ENCODE measurements around the gene TMOD3.
A peak's percentile ranks its signal among the peaks of the same experiment; 100 is the strongest.

The TMOD3 gene

DNA sequence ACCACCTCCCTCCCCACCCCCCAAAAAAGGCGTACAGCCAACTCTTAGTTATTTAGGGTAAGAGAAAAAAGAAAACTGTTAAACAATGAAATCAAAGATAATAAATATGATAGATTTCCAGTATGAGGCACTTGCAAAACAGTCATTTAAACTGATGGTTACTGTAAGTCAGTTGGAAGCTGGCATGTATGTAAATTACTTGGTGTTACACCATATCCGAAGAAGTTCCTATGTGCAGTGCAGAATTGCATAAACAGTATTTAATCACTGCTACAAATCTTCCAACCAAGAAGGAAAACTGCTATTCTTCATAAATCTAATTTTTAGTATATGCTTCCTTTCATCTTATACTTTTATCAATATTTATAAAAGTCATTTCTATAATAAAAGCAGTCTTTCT lies 80.1 kb downstream of the TMOD3 start:
- H3K4me1 ChIP-seq (ENCODE audit: control insufficient read depth, low read length), result no peaks in the 10 kb centered on the region
- no peaks in the 10 kb centered on the region for H4K20me1 ChIP-seq (ENCODE audit: control insufficient read depth, insufficient read depth, low read depth, low read length)
- H3K4me2 ChIP-seq (ENCODE audit: low read length), result no peak overlapping the region
- no peaks in the 10 kb centered on the region for H3K79me2 ChIP-seq (ENCODE audit: control insufficient read depth, low read length)
- H3K27me3 ChIP-seq (ENCODE audit: control insufficient read depth, low read length), result no peaks in the 10 kb centered on the region
- H3K9me2 ChIP-seq (replicated peaks; ENCODE audit: control insufficient read depth, low read length), result no peaks in the 10 kb centered on the region
- no peak overlapping the region for H3K4me3 ChIP-seq (ENCODE audit: low read length)
- no peak for TF ChIP-seq EZH2phosphoT487 (IDR thresholded peaks at IDR 0.05; ENCODE audit: borderline replicate concordance, low read length)
- TF ChIP-seq, protein P1, sequence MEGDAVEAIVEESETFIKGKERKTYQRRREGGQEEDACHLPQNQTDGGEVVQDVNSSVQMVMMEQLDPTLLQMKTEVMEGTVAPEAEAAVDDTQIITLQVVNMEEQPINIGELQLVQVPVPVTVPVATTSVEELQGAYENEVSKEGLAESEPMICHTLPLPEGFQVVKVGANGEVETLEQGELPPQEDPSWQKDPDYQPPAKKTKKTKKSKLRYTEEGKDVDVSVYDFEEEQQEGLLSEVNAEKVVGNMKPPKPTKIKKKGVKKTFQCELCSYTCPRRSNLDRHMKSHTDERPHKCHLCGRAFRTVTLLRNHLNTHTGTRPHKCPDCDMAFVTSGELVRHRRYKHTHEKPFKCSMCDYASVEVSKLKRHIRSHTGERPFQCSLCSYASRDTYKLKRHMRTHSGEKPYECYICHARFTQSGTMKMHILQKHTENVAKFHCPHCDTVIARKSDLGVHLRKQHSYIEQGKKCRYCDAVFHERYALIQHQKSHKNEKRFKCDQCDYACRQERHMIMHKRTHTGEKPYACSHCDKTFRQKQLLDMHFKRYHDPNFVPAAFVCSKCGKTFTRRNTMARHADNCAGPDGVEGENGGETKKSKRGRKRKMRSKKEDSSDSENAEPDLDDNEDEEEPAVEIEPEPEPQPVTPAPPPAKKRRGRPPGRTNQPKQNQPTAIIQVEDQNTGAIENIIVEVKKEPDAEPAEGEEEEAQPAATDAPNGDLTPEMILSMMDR (IDR thresholded peaks at IDR 0.05; ENCODE audit: low read depth, low read length, poor library complexity, severe bottlenecking), result no peak
- no peak overlapping the region for H3K27ac ChIP-seq (ENCODE audit: low read depth, low read length)
- peaks cover 17% of the 10 kb centered on the region for H3K36me3 ChIP-seq (ENCODE audit: control insufficient read depth, low read length)
- H3K9me3 ChIP-seq (ENCODE audit: control insufficient read depth, insufficient read depth, low read length), result no peaks in the 10 kb centered on the region
- no peaks in the 10 kb centered on the region for H3F3A ChIP-seq (ENCODE audit: control insufficient read depth, insufficient read depth)

- Histone ChIP-seq H3K36me3 (ENCODE audit: control insufficient read depth, low read length) (peaks cover 9% of the 10 kb centered on the region; the same call in 1 of the 2 replicates), H3K4me3 (ENCODE audit: low read length) (no peak overlapping the region), H3K79me2 (ENCODE audit: control insufficient read depth, low read length) (no peaks in the 10 kb centered on the region), H3F3A (ENCODE audit: control insufficient read depth, insufficient read depth) (no peaks in the 10 kb centered on the region), H3K9me2 (replicated peaks; ENCODE audit: control insufficient read depth, low read length) (no peaks in the 10 kb centered on the region), H3K4me2 (ENCODE audit: low read length) (no peak overlapping the region), H3K9me3 (ENCODE audit: control insufficient read depth, insufficient read depth, low read length) (no peaks in the 10 kb centered on the region), H4K20me1 (ENCODE audit: control insufficient read depth, insufficient read depth, low read depth, low read length) (no peaks in the 10 kb centered on the region), H3K4me1 (ENCODE audit: control insufficient read depth, low read length) (no peaks in the 10 kb centered on the region), H3K27ac (ENCODE audit: low read depth, low read length) (no peak overlapping the region), H3K27me3 (ENCODE audit: control insufficient read depth, low read length) (no peaks in the 10 kb centered on the region)
- TF ChIP-seq, protein P1 (IDR thresholded peaks at IDR 0.05; ENCODE audit: low read depth, low read length, poor library complexity, severe bottlenecking), result no peak
- no peak for TF ChIP-seq EZH2phosphoT487 (IDR thresholded peaks at IDR 0.05; ENCODE audit: borderline replicate concordance, low read length)
Measured at GRCh38 chr15:51912528-51912927, 83.1 kb downstream of the TMOD3 start.

DNA sequence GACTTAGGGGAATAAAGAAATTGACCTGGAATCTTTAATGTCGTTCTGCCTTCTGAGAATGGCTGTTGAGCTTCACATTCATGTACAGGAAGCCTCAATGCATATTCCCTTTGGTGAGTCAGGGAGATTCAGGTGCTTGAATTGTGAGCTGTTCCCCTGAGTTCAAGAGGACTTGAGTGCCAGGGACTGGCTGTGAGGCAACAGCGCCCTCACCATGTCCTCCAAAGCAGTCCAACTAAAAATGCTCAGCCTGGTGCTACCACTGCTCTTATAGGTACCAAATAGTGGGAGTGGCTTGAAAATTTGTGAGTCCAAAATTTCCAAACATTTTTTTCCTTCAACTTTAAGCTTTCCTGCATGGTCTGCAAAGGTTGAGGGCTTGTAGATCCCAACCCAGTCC lies 88.0 kb downstream of the TMOD3 start:
- Histone ChIP-seq H3K4me1 (ENCODE audit: control insufficient read depth, low read length) (no peaks in the 10 kb centered on the region), H3K4me3 (ENCODE audit: low read length) (no peak overlapping the region), H3K27me3 (ENCODE audit: control insufficient read depth, low read length) (no peaks in the 10 kb centered on the region), H3K79me2 (ENCODE audit: control insufficient read depth, low read length) (no peaks in the 10 kb centered on the region), H3F3A (ENCODE audit: control insufficient read depth, insufficient read depth) (no peaks in the 10 kb centered on the region), H3K4me2 (ENCODE audit: low read length) (no peak overlapping the region), H3K36me3 (ENCODE audit: control insufficient read depth, low read length) (peaks cover 13% of the 10 kb centered on the region), H4K20me1 (ENCODE audit: control insufficient read depth, insufficient read depth, low read depth, low read length) (no peaks in the 10 kb centered on the region), H3K27ac (ENCODE audit: low read depth, low read length) (no peak overlapping the region), H3K9me3 (ENCODE audit: control insufficient read depth, insufficient read depth, low read length) (no peaks in the 10 kb centered on the region), H3K9me2 (replicated peaks; ENCODE audit: control insufficient read depth, low read length) (no peaks in the 10 kb centered on the region)
- TF ChIP-seq EZH2phosphoT487 (IDR thresholded peaks at IDR 0.05; ENCODE audit: borderline replicate concordance, low read length), result no peak
- TF ChIP-seq, protein P1 (IDR thresholded peaks at IDR 0.05; ENCODE audit: low read depth, low read length, poor library complexity, severe bottlenecking), result peak; percentile 48

Data from DOHH2 (cell line).